ENCODE data around the gene GAS7.

GAS7 gene

DNA sequence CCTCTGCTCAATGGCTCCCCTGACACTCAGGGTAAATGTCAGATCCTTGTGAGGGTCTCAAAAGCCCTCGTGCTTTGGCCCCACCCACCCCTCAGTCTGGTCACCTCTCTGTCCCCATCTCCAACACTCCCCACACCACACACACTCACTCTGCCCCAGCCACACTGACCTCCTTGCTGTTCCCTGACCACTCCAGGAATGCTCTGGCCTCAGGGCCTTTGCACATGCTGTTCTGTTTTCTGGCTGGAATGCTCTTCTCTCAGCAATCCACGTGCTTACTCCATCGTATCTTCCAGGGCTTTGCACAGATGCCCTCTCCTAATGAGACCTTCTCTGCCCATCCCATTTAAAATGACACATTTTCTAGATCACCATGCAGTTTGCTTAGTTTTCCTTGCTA is 28.2 kb downstream of the GAS7 start:
- no peak for DNase-seq

DNA sequence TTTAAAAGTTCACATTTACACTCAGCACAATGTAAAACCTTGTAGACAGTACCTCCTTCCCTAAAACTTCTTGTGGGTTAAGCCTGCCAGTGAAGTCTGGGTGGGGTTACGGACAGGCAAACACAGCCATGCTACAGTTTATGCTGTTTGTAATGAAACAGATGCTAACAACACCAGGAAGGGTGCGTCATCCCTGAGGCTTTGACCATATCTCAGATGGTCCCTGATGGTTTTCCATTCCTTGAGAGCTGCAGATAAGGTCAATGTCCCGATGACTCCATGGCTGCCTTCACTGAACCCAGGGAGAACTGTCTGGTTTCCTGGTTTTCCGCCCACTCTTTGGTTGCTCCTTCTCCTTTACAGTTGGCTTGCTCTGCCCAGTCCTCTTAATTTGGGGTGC is 29.1 kb downstream of the GAS7 start:
- DNase-seq: no peak

DNA sequence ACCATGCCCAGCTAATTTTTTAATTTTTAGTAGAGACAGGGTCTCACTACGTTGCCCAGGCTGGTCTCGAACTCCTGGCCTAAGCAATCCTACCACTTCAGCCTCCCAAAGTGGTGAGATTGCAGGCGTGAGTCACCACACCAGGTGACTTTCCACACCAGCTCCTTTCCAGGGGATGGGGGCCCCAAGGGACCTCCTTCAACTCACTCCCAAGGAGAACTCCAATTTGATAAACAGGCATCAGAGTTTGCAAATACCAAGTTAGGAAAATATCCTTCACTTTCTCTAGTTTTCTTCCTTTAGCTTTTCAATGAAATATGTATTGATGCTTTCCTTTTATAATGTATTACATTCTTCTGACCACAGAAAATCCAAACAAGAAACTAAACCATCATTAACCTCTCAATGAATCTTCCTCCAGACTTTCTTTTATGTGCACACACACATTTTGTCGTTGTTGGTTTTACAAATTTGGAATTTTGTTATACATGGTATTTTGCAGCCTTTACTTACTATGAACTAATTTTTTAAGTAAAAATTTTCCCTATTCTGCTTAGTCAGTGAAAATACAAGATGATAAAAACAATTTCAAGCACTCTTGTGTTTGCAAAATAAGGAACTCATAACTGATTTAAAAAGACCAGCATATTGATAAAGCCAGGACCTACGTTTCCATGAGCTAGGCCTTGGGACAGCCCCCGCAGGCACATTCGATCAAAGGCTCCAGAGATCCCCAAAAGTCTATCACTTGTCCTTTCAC is 32.0 kb downstream of the GAS7 start:
- no peak for DNase-seq

DNA sequence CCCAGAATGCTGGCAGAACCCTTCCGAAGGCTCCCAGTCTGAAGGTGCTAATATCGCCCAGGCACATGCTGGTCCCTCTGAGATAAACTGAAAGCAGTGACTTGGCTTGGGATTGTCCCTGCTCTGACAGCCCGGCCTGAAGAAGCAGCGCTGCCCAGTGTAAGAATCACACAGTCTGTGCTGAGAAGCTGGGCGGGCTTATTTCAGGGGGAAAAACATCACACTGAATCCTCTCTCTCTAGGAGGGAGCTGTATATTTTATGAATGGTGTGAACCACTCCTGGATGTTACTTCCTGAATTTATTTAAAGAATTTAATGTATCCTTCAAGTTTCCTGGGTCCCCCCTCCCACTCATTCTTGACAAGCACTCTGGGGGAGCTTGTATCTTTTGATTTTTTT is 36.3 kb downstream of the GAS7 start:
- DNase-seq: no peak

DNA sequence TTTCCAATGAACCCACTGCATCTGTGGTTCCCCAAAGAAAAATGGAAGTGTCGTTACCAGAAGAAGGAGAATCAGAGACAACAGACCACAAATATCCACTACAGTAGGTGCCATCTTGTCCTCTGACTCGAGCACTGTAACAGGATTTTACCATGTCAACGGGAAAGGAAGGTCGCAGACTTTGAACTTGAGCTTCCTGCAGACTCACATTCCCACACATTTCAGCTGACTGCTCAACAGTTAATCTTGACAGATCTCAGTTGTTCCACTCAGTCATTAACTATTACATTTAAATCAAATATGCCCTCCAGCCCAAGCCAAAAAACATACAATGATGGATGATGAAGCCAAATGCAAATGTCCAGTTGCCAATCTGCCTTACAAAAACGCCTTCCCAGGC is 37.0 kb downstream of the GAS7 start:
- no peak for DNase-seq

- DNase-seq: no peak
Observed at GRCh38 chr17:10156948-10157607, 41.3 kb downstream of the GAS7 start.

DNA sequence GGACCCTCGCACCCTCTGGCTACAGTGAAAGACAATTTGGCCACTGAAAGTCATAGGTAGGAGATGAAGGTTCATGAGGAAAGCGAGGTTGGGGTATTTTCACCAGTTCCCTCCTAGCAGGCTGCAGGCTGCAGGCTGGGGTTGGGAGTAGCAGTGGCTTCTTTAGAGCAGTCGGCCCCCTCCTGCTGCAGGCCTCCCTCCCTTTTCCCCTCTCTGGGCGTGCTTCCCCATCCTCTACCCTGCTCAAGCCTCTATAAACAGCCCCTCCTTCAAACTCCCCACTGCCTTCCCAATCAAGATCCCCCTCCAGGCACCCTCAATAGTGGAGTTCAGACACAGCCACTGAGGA is 41.8 kb downstream of the GAS7 start:
- DNase-seq: no peak

DNA sequence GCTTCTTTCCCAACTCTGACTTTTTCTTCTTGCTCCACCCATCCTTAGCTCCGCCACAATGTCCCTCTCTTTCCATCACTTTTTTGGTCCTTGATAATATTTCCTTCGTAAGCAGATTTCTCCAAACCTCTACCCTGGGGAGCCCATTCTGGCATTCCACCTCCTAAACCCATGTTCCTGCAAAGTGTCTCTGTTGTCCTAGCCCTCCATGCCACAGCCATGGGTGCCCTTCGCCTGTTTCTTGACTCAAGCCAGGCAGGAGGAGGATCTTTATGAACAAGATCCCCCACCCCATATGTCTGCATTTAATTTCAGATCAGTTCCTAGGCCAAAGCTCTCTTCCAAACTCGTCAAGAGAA is 42.4 kb downstream of the GAS7 start:
- no peak for DNase-seq

DNA sequence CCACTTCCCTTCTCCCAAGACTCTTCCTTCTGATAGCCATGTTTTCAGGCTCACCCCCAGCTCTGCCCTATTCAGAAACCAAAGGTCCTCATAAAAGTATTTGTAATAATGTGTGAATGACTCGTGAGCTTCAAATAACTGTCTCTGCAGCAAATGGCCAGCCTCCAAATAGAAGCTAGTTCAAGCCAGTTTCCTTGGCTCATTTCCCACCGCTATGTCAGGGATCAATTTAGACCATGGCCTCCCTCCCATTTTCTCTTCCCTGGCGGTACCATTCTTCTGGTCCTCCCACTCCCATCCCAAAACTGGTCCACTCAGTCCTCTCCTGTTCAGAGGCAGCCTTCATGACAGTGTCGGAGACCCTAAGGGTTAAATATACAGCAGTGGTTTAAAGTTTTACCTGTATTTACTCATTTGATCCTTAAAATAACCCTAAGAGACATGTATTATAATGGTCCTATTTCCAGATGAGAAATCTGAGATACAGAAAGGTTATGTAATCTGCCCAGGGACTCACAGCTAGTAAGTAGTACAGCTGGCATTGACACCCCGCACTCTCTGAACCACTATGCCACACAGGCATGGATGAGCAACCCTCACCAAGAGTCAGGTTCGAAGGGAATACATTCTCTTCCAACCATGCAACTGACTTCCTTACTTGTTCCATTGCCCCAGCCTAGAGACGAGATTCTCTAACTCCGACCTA is 42.9 kb downstream of the GAS7 start:
- no peak for DNase-seq

DNA sequence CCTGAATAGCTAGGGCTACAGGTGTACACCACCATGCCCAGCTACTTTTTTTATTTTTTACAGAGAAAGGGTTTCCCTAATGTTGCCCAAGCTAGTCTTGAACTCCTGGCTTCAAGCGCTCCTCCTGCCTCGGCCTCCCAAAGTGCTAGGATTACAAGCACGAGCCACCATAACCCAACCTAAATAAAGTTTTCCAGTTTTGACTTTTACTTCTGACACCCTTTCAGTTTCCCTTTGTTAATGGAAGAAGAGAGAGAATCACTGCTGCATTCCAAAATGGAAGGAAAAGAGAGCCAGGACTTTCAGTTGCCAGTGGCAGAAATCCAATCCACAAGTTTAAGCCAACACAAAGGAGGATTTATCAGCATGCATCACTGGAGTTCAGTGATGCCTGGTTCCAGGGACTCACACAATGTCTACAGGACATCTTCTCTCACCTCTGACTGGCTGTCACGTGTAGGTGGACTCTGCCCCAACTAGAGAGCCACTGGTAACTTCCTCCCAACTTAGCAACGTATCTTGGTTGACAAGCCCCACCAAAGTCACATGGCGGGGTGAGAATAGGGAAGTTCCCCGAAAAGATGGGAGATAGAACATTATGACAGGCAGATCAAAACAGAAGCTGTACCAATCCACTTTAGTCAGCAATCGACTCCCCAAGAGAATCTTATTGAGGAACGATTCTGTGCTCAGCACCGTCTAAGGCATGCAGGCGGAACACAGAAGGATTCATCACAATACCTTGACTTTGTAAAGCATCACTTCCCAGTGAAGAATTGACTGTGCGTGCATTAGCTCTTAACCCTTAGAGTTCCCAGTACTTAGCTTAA is 46.5 kb downstream of the GAS7 start:
- DNase-seq: no peak

DNA sequence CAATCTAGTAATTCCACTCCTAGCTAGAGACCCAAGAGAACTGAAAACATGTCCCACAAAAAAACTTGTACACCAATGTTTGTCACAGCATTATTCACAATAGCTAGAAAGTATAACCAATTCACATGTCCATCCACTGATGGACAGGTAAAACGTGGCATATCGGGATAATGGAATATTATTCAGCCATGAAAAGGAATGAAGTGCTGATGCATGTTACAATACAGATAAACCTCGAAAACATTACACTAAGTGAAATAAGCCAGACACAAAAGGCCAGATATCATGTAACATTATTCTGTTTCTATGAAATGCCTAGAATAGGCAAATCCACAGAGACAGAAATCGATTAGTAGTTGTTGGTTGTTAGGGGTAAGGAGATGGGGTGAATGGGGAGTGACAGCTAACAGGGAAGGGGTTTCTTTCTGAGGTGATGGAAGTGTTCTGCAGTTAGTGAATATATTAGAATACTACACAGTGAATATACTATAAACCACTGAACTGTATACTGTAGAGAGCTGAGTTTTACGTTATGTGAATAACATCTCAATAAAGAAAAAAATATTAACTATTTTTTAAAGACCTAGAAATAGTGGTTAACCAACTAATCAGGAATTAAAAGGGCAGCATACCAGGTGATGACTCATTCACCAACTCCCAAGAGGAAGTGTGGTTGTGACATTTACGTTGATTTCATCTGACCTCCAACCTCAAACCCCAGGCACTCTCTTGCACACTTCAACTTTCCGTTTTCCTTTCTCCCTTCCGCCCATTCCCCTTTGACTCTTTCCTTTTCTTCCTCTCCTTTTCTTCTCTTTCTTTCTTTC is 48.6 kb downstream of the GAS7 start:
- no peak for DNase-seq

DNA sequence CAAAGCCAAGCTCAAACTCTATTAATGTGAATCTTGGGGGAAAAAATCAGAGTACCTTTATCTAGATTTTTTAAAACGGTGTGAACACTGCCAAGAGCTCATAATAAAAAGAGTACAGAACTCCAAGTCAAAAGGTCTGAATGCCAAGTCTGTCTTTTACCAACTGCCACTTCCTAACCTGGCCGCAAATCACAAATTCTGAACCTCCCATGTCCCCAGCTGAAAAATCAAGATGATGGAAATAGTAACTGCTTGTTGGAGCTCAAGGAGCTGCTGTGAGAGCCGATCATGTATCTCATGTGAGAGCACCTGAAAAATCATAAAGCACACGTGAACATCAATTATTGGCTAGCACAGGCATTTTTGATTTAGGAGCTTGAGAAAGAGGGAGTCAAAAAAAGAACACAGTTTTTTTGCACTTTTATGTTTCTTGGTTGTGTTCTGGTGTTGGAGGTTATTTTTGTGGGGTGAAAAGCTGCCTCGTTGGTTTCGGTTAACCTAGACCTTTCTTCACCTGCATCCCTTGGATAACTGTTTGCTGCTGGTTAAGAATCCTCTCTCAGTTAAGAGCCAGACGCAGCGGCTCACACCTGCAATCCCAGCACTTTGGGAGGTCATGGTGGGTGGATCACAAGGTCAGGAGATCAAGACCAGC is 50.5 kb downstream of the GAS7 start:
- DNase-seq: no peak

DNA sequence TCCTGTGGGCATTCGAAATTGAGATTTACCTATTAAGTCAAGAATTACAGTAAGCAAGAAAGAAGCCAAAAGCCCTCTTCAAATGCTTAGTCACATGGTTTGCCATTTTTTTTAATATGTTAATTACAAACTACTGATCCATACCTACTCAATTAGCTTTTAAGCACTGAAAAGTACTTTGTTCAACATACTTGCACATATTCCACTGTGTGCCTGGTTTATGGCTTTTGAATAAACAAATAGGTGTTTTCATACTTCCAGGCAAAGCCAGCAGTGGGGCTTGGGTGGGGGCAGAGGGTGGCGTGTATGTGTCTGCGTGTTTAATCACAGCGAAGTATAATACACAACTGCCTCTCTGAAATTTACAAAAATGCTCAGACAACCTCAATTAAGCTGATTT is 51.4 kb downstream of the GAS7 start:
- DNase-seq: no peak

GRCh38 chr17:10144982-10145381 is 53.4 kb downstream of the GAS7 start:
- no peak for DNase-seq

- DNase-seq: no peak
Observed at GRCh38 chr17:10144456-10144855, 54.0 kb downstream of the GAS7 start.

- no peak for DNase-seq
Observed at GRCh38 chr17:10141436-10141835, 57.0 kb downstream of the GAS7 start.

GRCh38 chr17:10139577-10139976 is 58.8 kb downstream of the GAS7 start:
- DNase-seq: no peak

GRCh38 chr17:10136258-10136981 is 62.0 kb downstream of the GAS7 start:
- no peak for DNase-seq

- no peak for DNase-seq
Observed at GRCh38 chr17:10135539-10136257, 62.7 kb downstream of the GAS7 start.

- no peak for DNase-seq
Observed at GRCh38 chr17:10130677-10131076, 67.7 kb downstream of the GAS7 start.

GRCh38 chr17:10130263-10130662 is 68.1 kb downstream of the GAS7 start:
- DNase-seq: no peak
